ENCODE measurements around the gene NFAM1. TPM values are rescaled to one million over a fixed set of nuclear protein-coding genes. Genes with fewer than 3 reads are reported as not detected.

NFAM1 gene
- total RNA-seq, 6 donors from 2014 or later = 8.7 to 36.7 (median 15.9) TPM

GRCh38 chr22:42408276-42408675 is 23.9 kb downstream of the NFAM1 start:
- no peaks in the 10 kb centered on the region for H3K9me3 ChIP-seq
- no peaks in the 10 kb centered on the region for H3K27me3 ChIP-seq
- no peak overlapping the region for H3K4me3 ChIP-seq
- DNase-seq (no peak), ATAC-seq (ENCODE audit: low FRiP score in 2 of 2) (no peak)
- H3K36me3 ChIP-seq = peaks cover 0 to 4% (median 0%) of the 10 kb centered on the region in 4 donors
- no peak overlapping the region for H3K27ac ChIP-seq
- no peak for TF ChIP-seq CTCF (IDR thresholded peaks at IDR 0.05)
- TF ChIP-seq EP300 (IDR thresholded peaks at IDR 0.05) = no peak
- TF ChIP-seq POLR2A (IDR thresholded peaks at IDR 0.05) = no peak
- no peak for TF ChIP-seq POLR2AphosphoS5 (IDR thresholded peaks at IDR 0.05)
- H3K4me1 ChIP-seq = no peaks in the 10 kb centered on the region
- WGBS, 2 donors = 78 to 82% methylated on average over 4 to 5 of the region's 7 CpGs

GRCh38 chr22:42404266-42404665 is 27.9 kb downstream of the NFAM1 start:
- Histone ChIP-seq H3K27me3 (no peaks in the 10 kb centered on the region), H3K4me1 (peaks cover 0 to 7% (median 2%) of the 10 kb centered on the region in 4 donors), H3K4me3 (no peak overlapping the region), H3K27ac (no peak overlapping the region), H3K9me3 (no peaks in the 10 kb centered on the region), H3K36me3 (peaks cover 0 to 3% (median 0%) of the 10 kb centered on the region in 4 donors)
- no peak for TF ChIP-seq CTCF (IDR thresholded peaks at IDR 0.05)
- no peak for TF ChIP-seq POLR2A (IDR thresholded peaks at IDR 0.05)
- TF ChIP-seq EP300 (IDR thresholded peaks at IDR 0.05) = no peak
- ATAC-seq (ENCODE audit: low FRiP score in 2 of 2) (no peak), DNase-seq (no peak)
- 46 to 65% methylated on average over 8 to 9 of the region's 9 CpGs for WGBS, 2 donors

- H3K4me1 ChIP-seq = peaks cover 8 to 19% (median 11%) of the 10 kb centered on the region in 4 donors
- DNase-seq (no peak), ATAC-seq (ENCODE audit: low FRiP score in 2 of 2) (no peak)
- WGBS, 2 donors = 81 to 85% methylated on average over 5 to 19 of the region's 19 CpGs
- H3K4me3 ChIP-seq = no peak overlapping the region
- H3K27ac ChIP-seq = no peak overlapping the region
- H3K9me3 ChIP-seq = no peaks in the 10 kb centered on the region
- TF ChIP-seq POLR2A (IDR thresholded peaks at IDR 0.05) (no peak), POLR2AphosphoS5 (IDR thresholded peaks at IDR 0.05) (no peak), EP300 (IDR thresholded peaks at IDR 0.05) (no peak), CTCF (IDR thresholded peaks at IDR 0.05) (no peak)
- no peaks in the 10 kb centered on the region for H3K27me3 ChIP-seq
- H3K36me3 ChIP-seq = no peaks in the 10 kb centered on the region
These were observed 30.5 kb downstream of the NFAM1 start for GRCh38 chr22:42401535-42402334.

GRCh38 chr22:42400811-42401534 is 31.2 kb downstream of the NFAM1 start:
- Histone ChIP-seq H3K9me3 (no peaks in the 10 kb centered on the region), H3K27me3 (no peaks in the 10 kb centered on the region), H3K4me3 (no peak overlapping the region), H3K4me1 (peaks cover 9 to 25% (median 13%) of the 10 kb centered on the region in 4 donors), H3K27ac (no peak overlapping the region), H3K36me3 (no peaks in the 10 kb centered on the region)
- no peak for ATAC-seq (ENCODE audit: low FRiP score in 2 of 2)
- no peak for DNase-seq
- TF ChIP-seq POLR2A (IDR thresholded peaks at IDR 0.05) (no peak), POLR2AphosphoS5 (IDR thresholded peaks at IDR 0.05) (no peak), CTCF (IDR thresholded peaks at IDR 0.05) (no peak), EP300 (IDR thresholded peaks at IDR 0.05) (no peak)
- WGBS, 2 donors = 90 to 91% methylated on average over 15 to 16 of the region's 18 CpGs
